Lower lobe of right lung (tissue), 2 donors: ENCODE results near the gene CACNA1I. TPM values are rescaled to one million over a fixed set of nuclear protein-coding genes. Genes with fewer than 3 reads are reported as not detected.

Experiments
- ATAC-seq, 2 donors: fragments of 200-7000 bp; cut with Tn5 transposase; one replicate each; pipeline ENCODE4 v1.9.1; 2020 to 2022; ENCODE audit warnings: mild to moderate bottlenecking in 2 of 2, moderate library complexity in 2 of 2
- DNase-seq: peaks from one replicate; pipeline ENCODE4 v3.0.0-alpha.2; 2020
- H3K27ac ChIP-seq: fragments of 200-600 bp; one replicate; pipeline ENCODE4 v1.8.0; 2022
- H3K27me3 ChIP-seq: fragments of 200-600 bp; one replicate; pipeline ENCODE4 v1.8.0; 2022; ENCODE audit warnings: low read depth
- H3K36me3 ChIP-seq: fragments of 200-600 bp; one replicate; pipeline ENCODE4 v1.8.0; 2022; ENCODE audit warnings: mild to moderate bottlenecking
- H3K4me1 ChIP-seq: fragments of 200-600 bp; one replicate; pipeline ENCODE4 v1.8.0; 2022
- H3K4me3 ChIP-seq: fragments of 200-600 bp; one replicate; pipeline ENCODE4 v1.8.0; 2022; ENCODE audit warnings: mild to moderate bottlenecking
- H3K9me3 ChIP-seq: fragments of 200-600 bp; one replicate; pipeline ENCODE4 v1.8.0; 2022
- intact Hi-C: fragments of 100-400 bp; cut with DNase I; formaldehyde crosslinking; loops from one replicate; pipeline ENCODE4 v1.11.0; 2022
- total RNA-seq: library from RNA; stranded (reverse); fragmentation: NEBNext Ultra II Directional; extraction: Animal tissue kit (Norgen Biotek cat#: 25700); gene quantifications from one replicate; pipeline ENCODE4 v1.2.1, GENCODE V29; 2021
- TF ChIP-seq, protein P1 (sequence below): fragments of 200-600 bp; IDR thresholded peaks from one replicate; pipeline ENCODE4 v1.8.0; 2022; ENCODE audit warnings: antibody characterized with exemption, mild to moderate bottlenecking
- donor health status: DM: no; HTN: yes; CAD: no; lungs with severe emphysema.

The CACNA1I gene
- total RNA-seq, 1 donor from 2014 or later = 0.21 TPM

DNA sequence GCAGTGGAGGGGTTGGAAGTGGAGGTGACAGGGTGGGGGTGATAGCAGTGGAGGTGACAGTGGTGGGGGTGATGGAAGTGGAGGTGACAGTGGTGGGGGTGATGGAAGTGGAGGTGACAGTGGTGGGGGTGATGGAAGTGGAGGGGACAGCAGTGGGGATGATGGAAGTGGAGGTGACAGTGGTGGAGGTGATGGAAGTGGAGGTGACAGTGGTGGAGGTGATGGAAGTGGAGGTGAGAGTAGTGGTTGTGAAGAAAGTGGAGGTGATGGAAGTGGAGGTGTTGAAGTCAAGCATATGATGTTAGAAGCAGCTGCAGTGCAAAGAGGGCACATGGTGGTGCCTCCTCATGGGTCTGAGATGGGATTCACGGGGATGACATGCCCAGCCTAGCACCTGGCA is 141.5 kb downstream of the CACNA1I start:
- no peaks in the 10 kb centered on the region for H3K9me3 ChIP-seq
- ATAC-seq (no peak), DNase-seq (no peak)
- TF ChIP-seq, protein P1, sequence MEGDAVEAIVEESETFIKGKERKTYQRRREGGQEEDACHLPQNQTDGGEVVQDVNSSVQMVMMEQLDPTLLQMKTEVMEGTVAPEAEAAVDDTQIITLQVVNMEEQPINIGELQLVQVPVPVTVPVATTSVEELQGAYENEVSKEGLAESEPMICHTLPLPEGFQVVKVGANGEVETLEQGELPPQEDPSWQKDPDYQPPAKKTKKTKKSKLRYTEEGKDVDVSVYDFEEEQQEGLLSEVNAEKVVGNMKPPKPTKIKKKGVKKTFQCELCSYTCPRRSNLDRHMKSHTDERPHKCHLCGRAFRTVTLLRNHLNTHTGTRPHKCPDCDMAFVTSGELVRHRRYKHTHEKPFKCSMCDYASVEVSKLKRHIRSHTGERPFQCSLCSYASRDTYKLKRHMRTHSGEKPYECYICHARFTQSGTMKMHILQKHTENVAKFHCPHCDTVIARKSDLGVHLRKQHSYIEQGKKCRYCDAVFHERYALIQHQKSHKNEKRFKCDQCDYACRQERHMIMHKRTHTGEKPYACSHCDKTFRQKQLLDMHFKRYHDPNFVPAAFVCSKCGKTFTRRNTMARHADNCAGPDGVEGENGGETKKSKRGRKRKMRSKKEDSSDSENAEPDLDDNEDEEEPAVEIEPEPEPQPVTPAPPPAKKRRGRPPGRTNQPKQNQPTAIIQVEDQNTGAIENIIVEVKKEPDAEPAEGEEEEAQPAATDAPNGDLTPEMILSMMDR = no peak
- H3K27ac ChIP-seq = no peak overlapping the region
- H3K36me3 ChIP-seq = no peaks in the 10 kb centered on the region
- H3K4me1 ChIP-seq = peaks cover 6% of the 10 kb centered on the region
- no peak overlapping the region for H3K4me3 ChIP-seq
- H3K27me3 ChIP-seq = peaks cover 21% of the 10 kb centered on the region
- intact Hi-C loops = no loop called here

DNA sequence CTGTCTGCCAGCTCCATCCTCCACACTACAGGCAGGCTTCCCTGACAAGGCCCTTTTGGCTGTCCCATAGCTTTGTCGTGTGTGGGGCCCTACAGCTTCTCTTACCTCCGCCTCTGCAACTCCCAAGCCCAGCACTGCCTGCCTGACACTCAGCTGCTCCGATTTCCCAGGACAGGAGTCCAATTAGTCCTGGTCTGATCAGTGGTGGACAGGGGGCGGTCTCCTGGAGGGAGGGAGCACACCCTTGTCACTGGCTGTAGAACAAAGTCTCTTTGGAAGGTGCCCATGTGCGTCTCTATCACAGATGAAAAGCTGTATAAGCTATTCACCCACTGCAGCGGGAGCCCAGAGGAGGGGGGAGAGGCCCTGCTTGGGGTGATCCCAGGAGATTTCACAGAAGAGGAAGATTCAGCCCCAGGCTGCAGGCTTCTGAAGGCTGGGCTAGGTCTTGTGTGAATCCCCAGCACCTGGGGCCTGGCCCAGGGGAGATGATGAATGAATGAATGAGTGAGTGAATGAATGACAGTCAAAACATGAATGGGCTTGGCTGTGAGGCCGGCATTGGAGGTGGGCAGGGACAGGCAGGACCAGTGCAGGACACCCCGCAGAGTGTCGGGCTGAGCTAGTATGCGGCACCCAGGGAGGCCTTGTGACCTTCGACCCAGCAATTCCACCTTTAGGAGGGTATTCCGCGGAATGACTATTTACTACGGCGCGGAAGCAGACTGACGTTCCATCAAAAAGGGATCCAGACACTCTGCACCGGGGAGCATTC is 142.4 kb downstream of the CACNA1I start:
- peak; percentile 28 for DNase-seq
- Histone ChIP-seq H3K4me3 (no peak overlapping the region), H3K27ac (no peak overlapping the region), H3K36me3 (no peaks in the 10 kb centered on the region), H3K4me1 (peaks cover 6% of the 10 kb centered on the region), H3K9me3 (no peaks in the 10 kb centered on the region), H3K27me3 (peaks cover 21% of the 10 kb centered on the region)
- no peak for ATAC-seq
- TF ChIP-seq, protein P1 = no peak
- intact Hi-C loops = no loop called here

DNA sequence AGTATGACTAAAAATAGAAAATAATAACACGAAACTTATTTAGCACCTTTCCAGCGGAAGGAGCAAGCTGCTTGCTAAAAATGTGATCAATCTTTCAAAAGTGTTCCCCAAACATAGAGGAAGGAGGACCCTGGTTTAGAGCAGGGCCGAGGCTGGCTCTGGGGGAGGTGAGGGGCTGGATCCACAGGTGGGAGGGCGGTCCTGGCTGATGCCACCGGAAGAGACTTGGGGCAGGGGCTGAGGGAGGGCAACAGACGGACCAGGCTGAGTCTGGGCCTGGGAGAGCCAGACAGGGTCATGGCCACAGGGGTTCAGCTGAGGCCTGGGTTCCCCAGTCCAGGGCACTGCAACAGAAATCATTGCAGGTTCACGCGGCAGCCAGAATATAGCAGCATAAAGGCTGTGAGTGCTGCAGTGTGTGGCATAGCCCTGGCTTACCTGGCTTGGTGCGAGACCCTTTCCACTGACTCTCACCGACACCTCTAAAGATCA is 143.3 kb downstream of the CACNA1I start:
- intact Hi-C loops = no loop called here
- no peak overlapping the region for H3K4me3 ChIP-seq
- H3K4me1 ChIP-seq = peaks cover 6% of the 10 kb centered on the region
- peak; percentile 41 for DNase-seq
- no peaks in the 10 kb centered on the region for H3K9me3 ChIP-seq
- TF ChIP-seq, protein P1 = no peak
- H3K27me3 ChIP-seq = peaks cover 21% of the 10 kb centered on the region
- H3K36me3 ChIP-seq = no peaks in the 10 kb centered on the region
- no peak for ATAC-seq
- no peak overlapping the region for H3K27ac ChIP-seq

DNA sequence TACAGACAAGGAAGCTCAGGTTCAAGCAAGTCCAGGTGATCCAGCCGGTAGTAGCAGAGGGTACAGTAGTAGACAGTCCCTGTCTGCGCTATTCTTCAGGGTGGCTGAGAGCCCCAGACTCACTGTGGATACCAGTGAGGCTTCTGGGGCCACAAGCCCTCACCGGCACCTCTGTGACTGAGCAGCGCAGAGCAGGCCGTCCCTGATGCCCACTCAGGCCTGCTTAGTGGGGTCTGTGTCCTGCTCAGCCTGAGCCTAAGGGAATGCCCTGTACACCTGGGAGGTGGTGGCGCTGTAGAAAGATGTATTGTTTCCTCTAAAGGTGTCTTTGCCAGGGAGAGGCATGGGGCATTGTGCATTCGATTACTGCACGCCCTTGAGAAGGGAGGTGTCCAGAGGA is 143.8 kb downstream of the CACNA1I start:
- DNase-seq (peak; percentile 15), ATAC-seq (no peak)
- peaks cover 24% of the 10 kb centered on the region for H3K27me3 ChIP-seq
- H3K9me3 ChIP-seq = no peaks in the 10 kb centered on the region
- TF ChIP-seq, protein P1 = no peak
- no peaks in the 10 kb centered on the region for H3K36me3 ChIP-seq
- intact Hi-C loops = no loop called here
- H3K4me1 ChIP-seq = peaks cover 6% of the 10 kb centered on the region
- no peak overlapping the region for H3K4me3 ChIP-seq
- H3K27ac ChIP-seq = no peak overlapping the region

DNA sequence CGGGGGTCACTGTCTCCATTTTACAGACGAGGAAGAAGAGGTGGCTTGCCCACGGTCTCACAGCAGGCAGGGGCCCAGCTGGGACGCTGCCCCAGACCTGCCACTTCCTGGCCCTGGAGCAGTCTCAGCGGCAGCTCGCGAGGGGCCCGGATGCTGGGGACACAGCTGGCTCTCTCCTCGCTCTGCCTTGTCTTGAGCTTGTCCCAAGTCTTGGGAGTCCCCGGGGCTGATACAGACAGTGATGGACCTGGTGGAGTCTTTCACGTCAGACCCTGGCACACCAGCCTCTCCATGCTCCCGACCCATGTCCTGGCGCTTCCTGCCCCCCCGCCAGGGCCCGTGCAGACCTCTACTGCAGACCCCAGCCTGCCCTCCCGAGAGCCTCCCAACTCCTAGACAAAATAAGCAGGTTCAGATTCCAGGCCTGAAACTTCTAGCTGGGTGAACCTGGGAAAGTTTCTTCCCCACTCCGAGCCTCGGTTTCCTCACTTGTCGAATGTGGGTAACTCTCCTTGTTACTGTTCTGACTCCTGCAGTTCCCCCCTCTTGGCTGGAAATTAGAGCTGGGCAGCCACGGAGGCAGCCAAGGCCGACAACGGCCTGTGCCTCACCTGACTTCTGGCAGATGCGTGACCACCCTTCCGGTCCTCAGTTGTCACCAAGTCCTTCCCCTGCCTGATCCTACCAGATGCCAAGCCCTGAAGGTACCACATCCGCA is 145.4 kb downstream of the CACNA1I start:
- Histone ChIP-seq H3K36me3 (no peaks in the 10 kb centered on the region), H3K9me3 (no peaks in the 10 kb centered on the region), H3K4me3 (no peak overlapping the region), H3K27me3 (peaks cover 20% of the 10 kb centered on the region), H3K27ac (no peak overlapping the region), H3K4me1 (peaks cover 2% of the 10 kb centered on the region)
- intact Hi-C loops = no loop called here
- TF ChIP-seq, protein P1 = no peak
- ATAC-seq (no peak), DNase-seq (peak; percentile 23)
